ENCODE data around the gene STK16. TPM values are rescaled to one million over a fixed set of nuclear protein-coding genes. Genes with fewer than 3 reads are reported as not detected.
"Not testable (repeated sequence)": the region's sequence is repeated elsewhere in the genome, so short reads cannot be mapped to it uniquely, and the experiment has no call there.

Gene STK16
- total RNA-seq (2014; rRNA removed; shearing (Covaris generic)): 11.0 and 12.7 TPM in 2 replicates

DNA sequence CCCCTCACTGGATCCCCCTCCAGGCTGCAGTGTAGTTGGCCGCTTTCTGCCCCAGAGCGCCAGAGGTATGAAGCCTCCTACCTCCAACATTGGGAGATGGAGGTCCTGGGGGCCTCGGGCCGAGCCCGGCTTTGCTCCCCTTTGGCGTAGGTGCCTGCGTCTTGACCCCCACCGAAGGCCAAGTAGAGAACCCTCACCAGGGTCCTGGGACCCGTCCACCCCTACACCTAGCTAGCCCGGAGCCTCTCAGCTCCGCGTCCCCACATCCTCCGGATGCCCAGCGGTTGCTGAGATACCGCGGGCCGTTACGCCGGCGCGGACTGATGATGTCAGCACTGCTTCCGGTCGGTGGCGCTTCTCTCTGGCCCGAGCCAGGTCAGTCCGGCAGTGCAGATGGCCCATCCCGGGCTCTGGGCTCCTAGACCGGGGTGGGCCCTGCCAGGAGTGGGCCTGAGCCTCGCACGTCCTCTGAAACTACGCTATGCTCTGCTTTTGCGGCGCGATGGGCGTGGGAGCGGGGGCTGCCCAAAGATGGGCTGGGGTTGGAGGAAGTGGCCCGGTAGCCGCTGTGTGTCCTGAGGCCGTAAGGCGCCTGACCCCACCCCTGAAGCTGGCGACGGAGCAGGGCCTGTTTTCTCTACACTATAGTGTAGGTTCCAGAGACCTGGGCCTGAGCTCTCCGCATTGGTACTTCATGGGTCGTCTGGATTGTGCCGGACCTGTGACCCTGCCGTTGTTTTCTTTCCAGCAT, at the start of gene STK16, which contains the start of gene GLB1L:
Gene STK16, plus strand, starts transcription at position 332 of the 751 bp plus-strand sequence. CDS start 521 bp downstream, outside the sequence.
Gene GLB1L, minus strand, starts transcription at position 297 of the 751 bp plus-strand sequence. CDS start 1,871 bp downstream, outside the sequence.
- Histone ChIP-seq H3K4me1 (peaks cover 18% of the 10 kb centered on the region), H3K4me3 (peak within 1 kb of the TSS; percentile 94), H3K27ac (peak within 1 kb of the TSS; percentile 78), H3K27me3 (no peaks in the 10 kb centered on the region), H3K9me3 (replicated peaks) (no peaks in the 10 kb centered on the region), H3K36me3 (no peaks in the 10 kb centered on the region; the same call in none of the 2 replicates)
- peak; percentile 88 to 92 for DNase-seq

GRCh38 chr2:219197388-219197787, 47.9 kb upstream of the STK16 start:
- Histone ChIP-seq H3K27me3 (no peaks in the 10 kb centered on the region), H3K27ac (no peak overlapping the region), H3K4me1 (no peaks in the 10 kb centered on the region), H3K9me3 (replicated peaks) (no peaks in the 10 kb centered on the region), H3K36me3 (no peaks in the 10 kb centered on the region), H3K4me3 (no peak overlapping the region)
- no peak for DNase-seq

DNA sequence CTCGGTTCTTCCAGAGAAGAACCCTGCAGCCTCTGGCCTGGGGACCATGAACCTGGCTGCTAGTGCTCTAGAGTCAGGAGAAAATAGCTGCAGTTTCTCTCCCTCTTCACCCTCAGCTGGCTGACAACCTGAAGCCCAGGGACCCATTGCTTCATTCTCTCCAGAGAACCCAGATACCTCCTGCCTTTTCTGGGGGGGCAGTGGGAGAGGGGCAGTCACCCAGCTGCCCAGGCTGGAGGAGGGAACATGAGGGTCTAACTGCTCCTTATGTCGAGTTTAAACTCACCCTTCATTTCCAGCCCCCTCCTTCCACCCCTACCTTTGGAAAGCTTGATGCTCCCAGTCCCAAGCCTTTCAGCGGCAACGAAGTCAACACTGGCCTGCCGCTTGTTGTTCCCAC, 46.3 kb upstream of the STK16 start:
- H3K36me3 ChIP-seq: no peaks in the 10 kb centered on the region

DNA sequence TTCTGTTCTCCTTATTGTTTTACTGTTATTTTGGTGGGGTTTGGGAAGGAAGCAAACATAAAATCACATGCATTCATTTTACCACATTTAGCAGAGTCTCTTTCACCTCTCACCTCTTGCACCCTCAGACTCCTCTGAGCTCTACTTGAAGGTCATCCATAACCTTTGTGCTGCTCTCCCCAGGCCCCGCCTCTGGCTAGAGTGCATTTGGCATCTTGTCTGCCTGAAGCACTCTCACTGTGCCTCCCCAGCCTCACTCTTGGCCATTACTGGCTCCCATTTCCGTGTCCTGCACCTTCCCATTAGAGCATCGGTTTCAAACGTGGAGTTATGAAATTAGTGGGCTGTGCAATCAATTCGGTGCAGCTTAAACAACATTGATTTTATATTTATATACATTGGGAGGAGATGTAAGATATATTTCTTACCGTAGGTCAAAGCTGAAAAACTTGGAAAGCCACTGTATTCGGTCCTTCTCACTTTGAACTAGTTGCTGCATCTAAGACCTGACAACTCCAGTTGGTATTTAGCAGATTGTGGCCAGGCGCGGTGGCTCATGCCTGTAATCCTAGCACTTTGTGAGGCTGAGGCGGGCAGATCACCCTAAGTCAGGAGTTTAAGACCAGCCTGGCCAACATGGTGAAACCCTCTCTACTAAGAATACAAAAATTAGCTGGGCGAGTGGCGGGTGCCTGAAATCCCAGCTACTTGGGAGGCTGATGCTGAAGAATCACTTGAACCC, 45.6 kb upstream of the STK16 start:
- Histone ChIP-seq H3K4me1 (no peaks in the 10 kb centered on the region), H3K9me3 (replicated peaks) (no peaks in the 10 kb centered on the region), H3K4me3 (no peak overlapping the region), H3K27me3 (no peaks in the 10 kb centered on the region), H3K27ac (no peak overlapping the region), H3K36me3 (no peaks in the 10 kb centered on the region)
- no peak for DNase-seq

More for the DNA sequence above, 46.3 kb upstream of the STK16 start:
- H3K27ac ChIP-seq: no peak overlapping the region
- H3K4me1 ChIP-seq: no peaks in the 10 kb centered on the region
- no peaks in the 10 kb centered on the region for H3K27me3 ChIP-seq
- no peaks in the 10 kb centered on the region for H3K9me3 ChIP-seq (replicated peaks)
- no peak overlapping the region for H3K4me3 ChIP-seq
- DNase-seq: no peak

- H3K9me3 ChIP-seq (replicated peaks); H3K27ac ChIP-seq; H3K36me3 ChIP-seq; H3K4me3 ChIP-seq; H3K4me1 ChIP-seq; H3K27me3 ChIP-seq; DNase-seq: not testable (repeated sequence)
Observed at GRCh38 chr2:219200502-219201326, 44.6 kb upstream of the STK16 start.

- not testable (repeated sequence) for H3K9me3 ChIP-seq (replicated peaks); H3K27me3 ChIP-seq; H3K36me3 ChIP-seq; H3K27ac ChIP-seq; DNase-seq; H3K4me3 ChIP-seq; H3K4me1 ChIP-seq
Observed at GRCh38 chr2:219201331-219201730, 43.9 kb upstream of the STK16 start.

DNA sequence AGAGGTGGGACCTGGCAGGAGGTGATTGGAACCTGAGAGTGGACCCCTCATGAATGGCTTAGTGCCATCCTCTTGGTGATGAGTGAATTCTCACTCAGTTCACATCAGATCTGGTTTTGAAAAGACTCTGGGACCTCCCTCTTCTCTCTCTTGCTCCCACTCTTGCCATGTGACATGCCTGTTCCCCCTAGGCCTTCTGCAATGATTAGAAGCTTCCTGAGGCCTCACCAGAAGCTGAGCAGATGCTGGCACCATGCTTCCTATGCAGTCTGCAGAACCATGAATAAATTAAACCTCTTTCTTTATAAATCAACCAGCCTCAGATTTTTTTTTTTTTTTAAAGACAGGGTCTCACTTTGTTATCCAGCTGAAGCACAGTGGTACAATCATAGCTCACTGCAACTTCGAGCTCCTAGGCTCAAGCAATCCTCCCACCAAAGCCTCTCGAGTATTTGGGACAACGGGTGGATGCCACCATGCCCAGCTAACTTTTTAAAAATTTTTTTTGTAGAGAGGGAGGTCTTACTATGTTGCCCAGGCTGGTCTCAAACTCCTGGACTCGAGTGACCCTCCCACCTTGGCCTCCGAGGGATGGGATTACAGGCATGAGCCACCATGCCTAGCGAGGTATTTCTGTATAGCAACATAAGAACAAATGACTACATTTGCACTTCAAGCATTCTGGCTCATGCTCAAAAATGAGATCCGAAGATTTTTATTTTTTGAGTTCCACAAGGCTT, 40.7 kb upstream of the STK16 start:
- no peak overlapping the region for H3K27ac ChIP-seq
- no peak for DNase-seq
- H3K4me1 ChIP-seq: no peaks in the 10 kb centered on the region
- H3K27me3 ChIP-seq: no peaks in the 10 kb centered on the region
- no peak overlapping the region for H3K4me3 ChIP-seq
- H3K9me3 ChIP-seq (replicated peaks): no peaks in the 10 kb centered on the region
- 0 out of 2 replicates have a peak, but pooled peaks cover 2% of the 10 kb centered on the region for H3K36me3 ChIP-seq

- Histone ChIP-seq H3K36me3 (peaks cover 2% of the 10 kb centered on the region; the same call in 1 of the 2 replicates), H3K4me3 (no peak overlapping the region), H3K27me3 (no peaks in the 10 kb centered on the region), H3K27ac (no peak overlapping the region), H3K4me1 (no peaks in the 10 kb centered on the region), H3K9me3 (replicated peaks) (no peaks in the 10 kb centered on the region)
- no peak for DNase-seq
Observed at GRCh38 chr2:219205165-219205538, 40.1 kb upstream of the STK16 start.

DNA sequence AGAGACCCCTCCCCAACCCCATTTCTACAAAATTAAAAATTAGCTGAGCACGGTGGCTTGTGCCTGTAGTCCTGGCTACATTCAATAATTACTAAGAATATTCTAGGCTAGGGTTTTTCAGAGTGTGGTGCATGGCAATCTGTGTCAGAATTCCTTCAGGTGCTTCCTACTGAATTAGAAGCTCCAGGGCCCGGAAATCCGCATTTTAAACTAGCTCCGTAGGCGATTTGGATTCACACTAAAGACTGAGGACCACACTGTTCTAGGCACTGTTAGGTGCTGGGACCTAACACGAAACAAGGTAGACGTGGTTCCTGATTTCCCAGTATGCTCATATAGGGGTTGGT, 39.3 kb upstream of the STK16 start:
- Histone ChIP-seq H3K36me3 (peaks cover 2% of the 10 kb centered on the region; the same call in 1 of the 2 replicates), H3K9me3 (replicated peaks) (no peaks in the 10 kb centered on the region), H3K27me3 (no peaks in the 10 kb centered on the region), H3K4me1 (no peaks in the 10 kb centered on the region), H3K4me3 (peak overlapping the region; percentile 64), H3K27ac (no peak overlapping the region)
- no peak for DNase-seq

DNA sequence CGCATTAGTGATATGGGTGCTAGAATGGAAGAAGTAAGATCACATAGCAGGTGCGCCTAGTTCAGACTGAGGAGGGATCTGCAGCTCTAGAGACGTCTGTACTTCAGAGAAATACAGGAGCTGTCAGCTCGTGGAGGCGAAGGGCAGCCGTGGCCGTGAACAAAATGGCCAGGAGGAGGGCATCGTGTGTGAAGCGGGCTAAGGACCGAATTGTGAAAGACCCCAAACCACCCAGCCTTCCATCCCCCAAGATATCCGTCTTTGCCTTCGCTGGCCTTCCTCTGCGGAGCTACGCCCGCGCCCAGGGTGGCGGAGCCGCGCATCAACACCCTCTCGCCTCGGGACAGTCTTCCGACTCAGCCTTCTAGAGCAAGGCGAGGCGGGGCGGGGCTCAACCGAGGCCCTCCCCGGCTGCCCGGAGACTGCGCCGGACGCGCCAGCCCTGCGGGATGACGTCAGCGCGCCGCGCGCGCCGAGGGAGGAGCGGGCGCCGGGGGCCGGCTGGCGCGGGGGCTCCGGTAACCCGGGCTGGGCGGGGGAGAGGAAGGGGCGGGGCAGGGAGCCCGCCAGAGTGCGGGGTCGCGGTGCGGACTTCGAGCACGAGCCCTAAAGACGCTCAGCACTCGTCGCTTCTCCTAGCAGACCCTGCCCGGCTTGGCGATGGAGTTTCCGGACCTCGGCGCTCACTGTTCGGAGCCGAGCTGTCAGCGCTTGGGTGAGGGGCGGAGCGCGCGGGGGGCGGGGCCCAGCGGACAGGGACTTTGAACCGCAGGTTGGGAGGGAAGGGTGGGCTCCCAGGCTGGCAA, 38.7 kb upstream of the STK16 start, which contains the start of gene ZFAND2B:
Gene ZFAND2B, plus strand, starts transcription at position 455 of the 806 bp plus-strand sequence. Its CDS starts 206 bp downstream, at position 661.
- peak within 1 kb of the TSS; percentile 64 for H3K4me3 ChIP-seq
- peaks cover 2% of the 10 kb centered on the region; the same call in 1 of the 2 replicates for H3K36me3 ChIP-seq
- no peak within 1 kb of the TSS for H3K27ac ChIP-seq
- DNase-seq: peak; percentile 92 to 94
- no peaks in the 10 kb centered on the region for H3K9me3 ChIP-seq (replicated peaks)
- H3K27me3 ChIP-seq: no peaks in the 10 kb centered on the region
- no peaks in the 10 kb centered on the region for H3K4me1 ChIP-seq

DNA sequence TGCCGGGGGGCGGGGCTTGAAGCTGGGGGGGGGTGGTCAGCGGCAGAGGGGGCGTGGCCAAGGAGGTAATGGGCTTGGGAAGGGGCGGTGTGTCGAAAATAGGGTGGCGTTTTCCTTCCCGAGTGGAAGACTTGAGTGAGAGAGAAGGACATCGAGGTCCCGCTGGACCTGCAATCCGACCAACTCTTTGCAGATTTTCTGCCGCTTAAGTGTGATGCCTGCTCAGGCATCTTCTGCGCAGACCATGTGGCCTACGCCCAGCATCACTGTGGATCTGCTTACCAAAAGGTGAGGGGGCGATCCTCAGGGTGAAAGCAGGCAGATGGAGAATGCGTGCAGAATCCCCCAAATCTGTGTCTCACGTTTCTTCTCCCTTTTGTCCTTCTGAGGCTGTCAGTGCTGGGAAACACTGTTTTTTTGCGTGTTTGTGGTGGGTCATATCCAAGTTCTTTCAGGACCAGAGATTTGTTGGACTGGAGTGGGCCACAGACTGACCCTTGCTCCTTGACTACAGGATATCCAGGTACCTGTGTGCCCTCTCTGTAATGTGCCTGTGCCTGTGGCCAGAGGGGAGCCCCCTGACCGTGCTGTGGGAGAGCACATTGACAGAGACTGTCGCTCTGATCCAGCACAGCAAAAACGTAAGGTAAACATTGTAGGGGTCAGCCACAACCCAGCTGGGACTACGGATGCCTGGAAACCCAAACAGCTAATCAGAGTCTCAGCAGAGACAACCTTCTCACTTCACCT, 38.0 kb upstream of the STK16 start:
- no peak overlapping the region for H3K27ac ChIP-seq

GRCh38 chr2:219207884-219208740, 37.2 kb upstream of the STK16 start:
- DNase-seq: peak in 1 of 2 experiments; percentile 34
- Histone ChIP-seq H3K4me3 (no peak overlapping the region), H3K27ac (no peak overlapping the region), H3K4me1 (no peaks in the 10 kb centered on the region), H3K9me3 (replicated peaks) (no peaks in the 10 kb centered on the region), H3K36me3 (peaks cover 9% of the 10 kb centered on the region; the same call in 1 of the 2 replicates), H3K27me3 (no peaks in the 10 kb centered on the region)

More for the DNA sequence above, 38.0 kb upstream of the STK16 start:
- H3K4me3 ChIP-seq: peak overlapping the region; percentile 64
- DNase-seq: no peak
- H3K27me3 ChIP-seq: no peaks in the 10 kb centered on the region
- H3K4me1 ChIP-seq: no peaks in the 10 kb centered on the region
- peaks cover 2% of the 10 kb centered on the region; the same call in 1 of the 2 replicates for H3K36me3 ChIP-seq
- no peaks in the 10 kb centered on the region for H3K9me3 ChIP-seq (replicated peaks)
